NCI-H2081 treated with DMSO at 0.1 percent for 48 hours (cell line): ENCODE data around the gene FAM236B.
"Not testable (repeated sequence)": the region's sequence is repeated elsewhere in the genome, so short reads cannot be mapped to it uniquely, and the experiment has no call there.

ENCODE experiments used
- DNase-seq: peaks from one replicate; lab custom pipeline; 2025; lab: John Stamatoyannopoulos, UW

The FAM236B gene

GRCh38 chrX:72782560-72782959, at the start of gene FAM236B:
Gene FAM236B, minus strand, starts transcription at chrX:72782660. Its CDS starts 100 bp downstream, at chrX:72782560.
- not testable (repeated sequence) for DNase-seq

GRCh38 chrX:72830701-72831100, 48.2 kb upstream of the FAM236B start:
- DNase-seq = not testable (repeated sequence)

DNA sequence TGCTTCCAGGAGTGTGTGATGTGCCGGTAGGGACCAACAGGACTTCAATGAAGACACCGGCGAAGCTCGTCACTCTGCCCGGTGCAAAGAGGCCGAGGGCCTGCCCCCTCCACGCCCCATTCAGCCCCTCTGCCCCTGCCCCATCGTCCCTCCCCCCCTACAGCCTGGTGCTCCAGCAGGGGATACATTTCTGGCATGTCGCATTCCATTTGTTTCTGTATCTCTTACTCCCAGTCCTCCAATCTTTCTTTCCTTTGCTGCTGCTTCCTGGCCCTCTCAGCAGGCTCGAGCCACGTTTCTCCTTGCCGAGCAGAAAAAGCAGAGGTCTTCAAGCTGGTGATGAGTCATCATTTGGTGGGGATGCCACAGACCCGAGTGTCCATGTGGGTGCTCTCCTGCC, 25.6 kb upstream of the FAM236B start, which contains the start of gene FAM236D:
Gene FAM236D, minus strand, starts transcription at position 101 of the 400 bp plus-strand sequence. Its CDS starts 100 bp downstream, at position 1.
- not testable (repeated sequence) for DNase-seq

- DNase-seq = not testable (repeated sequence)
Measured at GRCh38 chrX:72790390-72790789, 7.9 kb upstream of the FAM236B start.

GRCh38 chrX:72788142-72788541, 5.7 kb upstream of the FAM236B start:
- DNase-seq = not testable (repeated sequence)

- DNase-seq = not testable (repeated sequence)
Measured at GRCh38 chrX:72783964-72784363, 1.5 kb upstream of the FAM236B start.

- DNase-seq = not testable (repeated sequence)
Measured at GRCh38 chrX:72783365-72783936, 991 bp upstream of the FAM236B start.

GRCh38 chrX:72778146-72778545, 4.3 kb downstream of the FAM236B start:
- DNase-seq = not testable (repeated sequence)

DNA sequence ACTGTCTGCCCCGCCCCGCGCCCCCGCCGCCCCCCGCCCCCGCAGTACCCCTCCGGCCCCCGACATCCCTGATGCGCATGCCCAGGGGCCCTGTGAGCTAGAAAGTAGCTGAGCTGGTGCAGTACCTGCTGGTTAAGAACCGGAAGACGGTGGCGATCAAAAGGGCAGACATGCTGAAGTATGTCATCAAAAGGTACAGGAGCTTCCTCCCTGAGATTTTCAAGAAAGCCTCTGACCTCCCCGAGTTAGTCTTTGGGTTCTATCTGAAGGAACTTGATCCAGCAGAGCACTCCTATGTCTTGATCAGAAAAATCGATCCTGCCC, 5.0 kb downstream of the FAM236B start:
- DNase-seq = not testable (repeated sequence)

GRCh38 chrX:72776653-72777466, 5.6 kb downstream of the FAM236B start, which contains the start of gene DMRTC1B:
Gene DMRTC1B, plus strand, starts transcription at chrX:72776890. Its CDS starts 68,246 bp downstream, at chrX:72845136.
- not testable (repeated sequence) for DNase-seq

- DNase-seq = not testable (repeated sequence)
Measured at GRCh38 chrX:72760454-72760853, 22.0 kb downstream of the FAM236B start.

DNA sequence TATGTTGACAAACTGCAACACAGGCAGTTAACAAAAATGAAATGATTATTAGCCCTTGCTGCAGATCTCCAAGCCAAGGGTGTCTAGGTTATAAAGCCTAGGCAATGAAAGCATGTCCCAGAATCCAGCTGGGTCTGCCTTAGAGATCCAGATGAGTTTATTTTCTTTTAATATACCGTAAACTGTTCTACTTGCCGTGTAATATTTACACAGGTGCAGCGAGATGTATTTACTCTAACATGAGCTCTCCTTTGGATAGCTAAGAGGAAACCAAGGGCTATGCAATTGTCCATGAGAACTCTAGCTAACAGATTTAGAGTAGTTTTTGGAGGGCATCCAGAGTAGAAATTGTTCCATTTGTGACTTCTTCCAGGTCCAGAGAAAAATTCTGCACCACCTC, 33.9 kb downstream of the FAM236B start:
- not testable (repeated sequence) for DNase-seq

DNA sequence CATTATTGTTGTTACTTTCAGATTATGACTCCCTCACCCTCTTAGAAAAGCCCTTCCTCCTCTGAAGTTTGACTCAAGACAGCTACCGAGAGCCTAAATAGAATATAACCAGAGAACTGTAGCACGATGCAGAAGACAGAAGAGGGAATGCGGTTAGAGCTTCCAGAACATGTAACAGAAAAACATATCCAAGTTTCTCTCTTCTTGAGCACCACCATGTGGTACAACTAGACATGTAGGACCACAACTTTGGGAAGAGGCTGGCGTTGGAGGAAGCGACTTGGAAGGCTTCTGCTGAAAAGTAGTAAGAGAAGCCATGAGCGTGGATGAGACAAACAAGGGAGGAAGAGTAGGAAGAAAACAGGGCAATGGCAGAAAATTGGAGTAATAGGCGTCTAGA, 36.9 kb downstream of the FAM236B start:
- DNase-seq = not testable (repeated sequence)

- no peak for DNase-seq
Measured at GRCh38 chrX:72735561-72735960, 46.9 kb downstream of the FAM236B start.

DNA sequence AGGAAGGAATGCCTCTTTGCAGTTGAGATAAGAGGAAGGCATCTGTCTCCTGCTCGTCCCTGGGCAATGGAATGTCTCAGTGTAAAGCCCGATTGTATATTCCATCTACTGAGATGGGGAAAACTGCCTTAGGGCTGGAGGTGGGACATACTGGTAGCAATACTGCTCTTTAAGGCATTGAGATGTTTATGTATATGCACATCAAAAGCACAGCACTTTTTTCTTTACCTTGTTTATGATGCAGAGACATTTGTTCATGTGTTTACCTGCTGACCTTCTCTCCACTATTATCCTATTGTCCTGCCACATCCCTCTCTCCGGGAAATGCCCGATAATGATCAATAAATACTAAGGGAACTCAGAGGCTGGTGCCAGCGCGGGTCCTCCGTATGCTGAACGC, 48.8 kb downstream of the FAM236B start:
- DNase-seq = not testable (repeated sequence)
